ENCODE measurements around the gene PLA2G4D. TPM values are rescaled to one million over a fixed set of nuclear protein-coding genes. Genes with fewer than 3 reads are reported as not detected.
A peak's percentile ranks its signal among the peaks of the same experiment; 100 is the strongest.

PLA2G4D gene
- total RNA-seq, 4 donors from 2014 or later: 0.19 to 5.9 (median 0.23) TPM

- H3K4me1 ChIP-seq: peaks cover 0 to 13% (median 0%) of the 10 kb centered on the region in 3 donors
- DNase-seq: no peak
- no peak overlapping the region for H3K27ac ChIP-seq
- no peak overlapping the region for H3K4me3 ChIP-seq
- no peaks in the 10 kb centered on the region for H3K36me3 ChIP-seq
- no peaks in the 10 kb centered on the region for H3K27me3 ChIP-seq
- intact Hi-C loops (cut with DNase I): loop anchor here (5.0 to 10.0 kb wide), 2 partner anchors 54 to 152 kb away; no protein-coding TSS in a partner anchor
- TF ChIP-seq CTCF (IDR thresholded peaks at IDR 0.05) (no peak), POLR2A (IDR thresholded peaks at IDR 0.05) (no peak)
- no peaks in the 10 kb centered on the region for H3K9me3 ChIP-seq
- WGBS, 2 donors: 65 to 81% methylated on average over 8 to 11 of the region's 11 CpGs
These were observed 42.2 kb upstream of the PLA2G4D start for GRCh38 chr15:42136513-42136912.

- no peak for TF ChIP-seq POLR2A (IDR thresholded peaks at IDR 0.05)
- no peak for TF ChIP-seq CTCF (IDR thresholded peaks at IDR 0.05)
- 42 to 76% methylated on average over 1 of the region's 1 CpG for WGBS, 2 donors
- Histone ChIP-seq H3K27me3 (peaks cover 0 to 11% (median 0%) of the 10 kb centered on the region in 4 donors), H3K4me3 (no peak overlapping the region), H3K36me3 (no peaks in the 10 kb centered on the region), H3K4me1 (peaks cover 0 to 13% (median 0%) of the 10 kb centered on the region in 3 donors), H3K9me3 (no peaks in the 10 kb centered on the region), H3K27ac (no peak overlapping the region)
- intact Hi-C loops (cut with DNase I): loop anchor here (5.0 to 10.0 kb wide), 2 partner anchors 53 to 151 kb away; no protein-coding TSS in a partner anchor
- DNase-seq: no peak
These were observed 41.0 kb upstream of the PLA2G4D start for GRCh38 chr15:42135351-42135750.

GRCh38 chr15:42134617-42135245, 40.4 kb upstream of the PLA2G4D start:
- Histone ChIP-seq H3K27me3 (peaks cover 0 to 15% (median 0%) of the 10 kb centered on the region in 4 donors), H3K9me3 (no peaks in the 10 kb centered on the region), H3K36me3 (no peaks in the 10 kb centered on the region), H3K27ac (no peak overlapping the region), H3K4me1 (peaks cover 0 to 13% (median 0%) of the 10 kb centered on the region in 3 donors), H3K4me3 (no peak overlapping the region)
- TF ChIP-seq CTCF (IDR thresholded peaks at IDR 0.05) (no peak), POLR2A (IDR thresholded peaks at IDR 0.05) (no peak)
- 50 to 54% methylated on average over 5 to 6 of the region's 6 CpGs for WGBS, 2 donors
- DNase-seq: no peak
- intact Hi-C loops (cut with DNase I): loop anchor here (5.0 to 10.0 kb wide), 3 partner anchors 52 to 150 kb away; no protein-coding TSS in a partner anchor

- H3K9me3 ChIP-seq: no peaks in the 10 kb centered on the region
- H3K4me3 ChIP-seq: no peak overlapping the region
- WGBS, 2 donors: 49 to 52% methylated on average over 9 to 11 of the region's 11 CpGs
- intact Hi-C loops (cut with DNase I): loop anchor here (5.0 to 10.0 kb wide), 2 partner anchors 67 to 149 kb away; no protein-coding TSS in a partner anchor
- TF ChIP-seq CTCF (IDR thresholded peaks at IDR 0.05): peak; percentile 35 to 87 (median 64)
- TF ChIP-seq POLR2A (IDR thresholded peaks at IDR 0.05): no peak
- no peak overlapping the region for H3K27ac ChIP-seq
- peaks cover 0 to 7% (median 0%) of the 10 kb centered on the region in 3 donors for H3K4me1 ChIP-seq
- peaks cover 0 to 15% (median 0%) of the 10 kb centered on the region in 4 donors for H3K27me3 ChIP-seq
- no peaks in the 10 kb centered on the region for H3K36me3 ChIP-seq
- DNase-seq: no peak
These were observed 39.6 kb upstream of the PLA2G4D start for GRCh38 chr15:42133886-42134502.

GRCh38 chr15:42133356-42133755, 39.0 kb upstream of the PLA2G4D start:
- WGBS, 2 donors: 71 to 91% methylated on average over 4 of the region's 4 CpGs
- Histone ChIP-seq H3K4me3 (no peak overlapping the region), H3K27ac (no peak overlapping the region), H3K27me3 (peaks cover 0 to 22% (median 0%) of the 10 kb centered on the region in 4 donors), H3K4me1 (peaks cover 0 to 5% (median 0%) of the 10 kb centered on the region in 3 donors), H3K36me3 (no peaks in the 10 kb centered on the region), H3K9me3 (no peaks in the 10 kb centered on the region)
- intact Hi-C loops (cut with DNase I): loop anchor here (5.0 to 10.0 kb wide), 2 partner anchors 66 to 149 kb away; no protein-coding TSS in a partner anchor
- TF ChIP-seq CTCF (IDR thresholded peaks at IDR 0.05) (no peak), POLR2A (IDR thresholded peaks at IDR 0.05) (no peak)
- no peak for DNase-seq
